Measurements from ENCODE around the gene FBXL7. TPM values are rescaled to one million over a fixed set of nuclear protein-coding genes. Genes with fewer than 3 reads are reported as not detected.

Gene FBXL7
- total and polyA plus RNA-seq, 2 of the 8 experiments (the other 6 are each of a cell fraction or from before 2014, with no cell fraction given): 17.7 to 17.8 TPM

DNA sequence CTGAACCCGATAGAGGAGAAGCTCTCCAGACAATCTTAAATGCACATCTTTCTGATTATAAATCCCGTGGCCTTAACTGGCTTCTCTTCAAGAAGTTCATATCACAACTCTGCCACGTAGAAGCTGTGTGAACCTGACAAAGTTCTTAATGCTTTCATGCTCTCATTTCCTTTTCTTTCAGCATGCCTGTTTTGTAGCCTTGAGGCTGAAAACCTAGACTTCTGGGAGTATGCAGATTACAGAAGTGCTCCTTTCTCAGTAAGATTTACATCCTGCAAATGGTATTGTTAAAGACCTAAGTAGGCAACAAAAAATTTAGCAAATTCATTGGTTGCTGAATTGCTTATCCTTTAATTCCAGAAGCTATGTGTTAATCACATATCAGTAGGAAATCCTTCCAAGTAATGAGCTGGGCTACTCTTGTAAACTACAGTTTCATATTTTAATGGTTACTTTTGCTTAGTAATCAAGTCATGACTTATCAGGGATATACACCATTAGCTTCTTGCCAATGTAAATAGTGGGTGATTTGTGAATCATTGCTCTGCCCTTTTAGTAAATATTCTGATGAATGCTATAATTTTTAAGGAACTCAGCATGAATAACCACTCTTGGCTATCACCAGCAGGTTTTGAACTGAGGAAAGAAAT is 334.7 kb downstream of the FBXL7 start (continued):
- TF ChIP-seq SIN3A (conservative IDR thresholded peaks at IDR 0.05 in 1 of 2, IDR thresholded peaks at IDR 0.05 in 1 of 2; ENCODE audit: low read depth in 1 of 2, low read length in 2 of 2) (no peak), TAF7 (optimal IDR thresholded peaks at IDR 0.05; ENCODE audit: borderline replicate concordance, low read depth, low read length) (no peak), SP2 (IDR thresholded peaks at IDR 0.05; ENCODE audit: low read length) (no peak), BACH1 (IDR thresholded peaks at IDR 0.05; ENCODE audit: low read length) (no peak), RAD21 (IDR thresholded peaks at IDR 0.05 in 1 of 2, conservative IDR thresholded peaks at IDR 0.05 in 1 of 2; ENCODE audit: low read depth in 2 of 2, low read length in 2 of 2) (no peak), CEBPB (IDR thresholded peaks at IDR 0.05; ENCODE audit: low read depth, low read length) (no peak)
- TF ChIP-seq, protein P1, sequence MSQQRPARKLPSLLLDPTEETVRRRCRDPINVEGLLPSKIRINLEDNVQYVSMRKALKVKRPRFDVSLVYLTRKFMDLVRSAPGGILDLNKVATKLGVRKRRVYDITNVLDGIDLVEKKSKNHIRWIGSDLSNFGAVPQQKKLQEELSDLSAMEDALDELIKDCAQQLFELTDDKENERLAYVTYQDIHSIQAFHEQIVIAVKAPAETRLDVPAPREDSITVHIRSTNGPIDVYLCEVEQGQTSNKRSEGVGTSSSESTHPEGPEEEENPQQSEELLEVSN (IDR thresholded peaks at IDR 0.05): no peak

All from H1 (cell line).